Erythroblast (primary cell): ENCODE results near the gene TMEM266.

Source experiments
- GATA1 ChIP-seq: IDR thresholded peaks from 2 replicates; pipeline ENCODE4 v1.6.1; 2011; ENCODE audit warnings: low read depth, mild to moderate bottlenecking, control low read depth, low read length, moderate library complexity
- POLR2A ChIP-seq: IDR thresholded peaks from 2 replicates; pipeline ENCODE4 v1.6.1; 2011; ENCODE audit warnings: mild to moderate bottlenecking, low read length

GRCh38 chr15:76149291-76149915 lies 89.6 kb downstream of the TMEM266 start:
- TF ChIP-seq POLR2A (no peak), GATA1 (no peak)
